ENCODE data around the gene PLK5.
"Not testable (repeated sequence)": the region's sequence is repeated elsewhere in the genome, so short reads cannot be mapped to it uniquely, and the experiment has no call there.

Gene PLK5

GRCh38 chr19:1491114-1491848 lies 32.6 kb upstream of the PLK5 start, which contains the start of gene REEP6:
Gene REEP6, plus strand, starts transcription at chr19:1491181. Its CDS starts 89 bp downstream, at chr19:1491270.
- no peak for DNase-seq (ENCODE audit: low read depth)

- DNase-seq (ENCODE audit: low read depth): no peak
Measured at GRCh38 chr19:1491849-1492170, 32.1 kb upstream of the PLK5 start.

- DNase-seq (ENCODE audit: low read depth): no peak
Measured at GRCh38 chr19:1492474-1493006, 31.3 kb upstream of the PLK5 start.

- no peak for DNase-seq (ENCODE audit: low read depth)
Measured at GRCh38 chr19:1494115-1494815, 29.6 kb upstream of the PLK5 start.

GRCh38 chr19:1495051-1495798 lies 28.7 kb upstream of the PLK5 start:
- no peak for DNase-seq (ENCODE audit: low read depth)

GRCh38 chr19:1495799-1496713 lies 27.8 kb upstream of the PLK5 start:
- DNase-seq (ENCODE audit: low read depth): no peak

- no peak for DNase-seq (ENCODE audit: low read depth)
Measured at GRCh38 chr19:1496714-1497577, 26.9 kb upstream of the PLK5 start.

- DNase-seq (ENCODE audit: low read depth): no peak
Measured at GRCh38 chr19:1497578-1498235, 26.2 kb upstream of the PLK5 start.

- not testable (repeated sequence) for DNase-seq (ENCODE audit: low read depth)
Measured at GRCh38 chr19:1499231-1499630, 24.6 kb upstream of the PLK5 start.

GRCh38 chr19:1501200-1501595 lies 22.7 kb upstream of the PLK5 start:
- DNase-seq (ENCODE audit: low read depth): no peak

GRCh38 chr19:1502433-1503088 lies 21.3 kb upstream of the PLK5 start:
- DNase-seq (ENCODE audit: low read depth): no peak

GRCh38 chr19:1503089-1503924 lies 20.6 kb upstream of the PLK5 start:
- DNase-seq (ENCODE audit: low read depth): peak; percentile 76

GRCh38 chr19:1503925-1504773 lies 19.7 kb upstream of the PLK5 start:
- DNase-seq (ENCODE audit: low read depth): no peak

GRCh38 chr19:1505012-1505411 lies 18.9 kb upstream of the PLK5 start:
- DNase-seq (ENCODE audit: low read depth): no peak

GRCh38 chr19:1505991-1506881 lies 17.6 kb upstream of the PLK5 start:
- no peak for DNase-seq (ENCODE audit: low read depth)

- DNase-seq (ENCODE audit: low read depth): no peak
Measured at GRCh38 chr19:1507192-1507660, 16.7 kb upstream of the PLK5 start.
